Measurements from ENCODE around the gene PRKN.

PRKN gene

GRCh38 chr6:162627825-162628224 lies 99.7 kb downstream of the PRKN start:
- Mint-ChIP-seq H3K4me1 (ENCODE audit: low read depth) (no peaks in the 10 kb centered on the region), H3K9me3 (peaks cover 23% of the 10 kb centered on the region), H3K4me3 (no peak overlapping the region), H3K27ac (no peak overlapping the region), H3K27me3 (no peaks in the 10 kb centered on the region), H3K36me3 (ENCODE audit: low read depth) (no peaks in the 10 kb centered on the region)
- no peak for DNase-seq

GRCh38 chr6:162627362-162627761 lies 100.2 kb downstream of the PRKN start:
- no peaks in the 10 kb centered on the region for H3K27me3 Mint-ChIP-seq
- no peaks in the 10 kb centered on the region for H3K4me1 Mint-ChIP-seq (ENCODE audit: low read depth)
- peaks cover 22% of the 10 kb centered on the region for H3K9me3 Mint-ChIP-seq
- no peak for DNase-seq
- H3K36me3 Mint-ChIP-seq (ENCODE audit: low read depth) = no peaks in the 10 kb centered on the region
- H3K27ac Mint-ChIP-seq = no peak overlapping the region
- H3K4me3 Mint-ChIP-seq = no peak overlapping the region

- H3K9me3 Mint-ChIP-seq = peaks cover 18% of the 10 kb centered on the region
- no peak overlapping the region for H3K4me3 Mint-ChIP-seq
- H3K4me1 Mint-ChIP-seq (ENCODE audit: low read depth) = no peaks in the 10 kb centered on the region
- DNase-seq = no peak
- H3K27me3 Mint-ChIP-seq = no peaks in the 10 kb centered on the region
- H3K27ac Mint-ChIP-seq = no peak overlapping the region
- no peaks in the 10 kb centered on the region for H3K36me3 Mint-ChIP-seq (ENCODE audit: low read depth)
Measured at GRCh38 chr6:162626869-162627268, 100.7 kb downstream of the PRKN start.

- Mint-ChIP-seq H3K4me1 (ENCODE audit: low read depth) (no peaks in the 10 kb centered on the region), H3K36me3 (ENCODE audit: low read depth) (no peaks in the 10 kb centered on the region), H3K4me3 (no peak overlapping the region), H3K27ac (no peak overlapping the region), H3K27me3 (no peaks in the 10 kb centered on the region), H3K9me3 (peaks cover 12% of the 10 kb centered on the region)
- no peak for DNase-seq
Measured at GRCh38 chr6:162625846-162626540, 101.6 kb downstream of the PRKN start.

- no peak overlapping the region for H3K27ac Mint-ChIP-seq
- H3K27me3 Mint-ChIP-seq = no peaks in the 10 kb centered on the region
- peaks cover 2% of the 10 kb centered on the region for H3K9me3 Mint-ChIP-seq
- no peak for DNase-seq
- no peak overlapping the region for H3K4me3 Mint-ChIP-seq
- no peaks in the 10 kb centered on the region for H3K4me1 Mint-ChIP-seq (ENCODE audit: low read depth)
- H3K36me3 Mint-ChIP-seq (ENCODE audit: low read depth) = no peaks in the 10 kb centered on the region
Measured at GRCh38 chr6:162622572-162622971, 105.0 kb downstream of the PRKN start.

- no peak overlapping the region for H3K27ac Mint-ChIP-seq
- no peaks in the 10 kb centered on the region for H3K27me3 Mint-ChIP-seq
- no peaks in the 10 kb centered on the region for H3K4me1 Mint-ChIP-seq (ENCODE audit: low read depth)
- H3K9me3 Mint-ChIP-seq = peaks cover 2% of the 10 kb centered on the region
- no peak for DNase-seq
- no peaks in the 10 kb centered on the region for H3K36me3 Mint-ChIP-seq (ENCODE audit: low read depth)
- no peak overlapping the region for H3K4me3 Mint-ChIP-seq
Measured at GRCh38 chr6:162621246-162621645, 106.3 kb downstream of the PRKN start.

- Mint-ChIP-seq H3K27ac (no peak overlapping the region), H3K9me3 (peaks cover 2% of the 10 kb centered on the region), H3K4me1 (ENCODE audit: low read depth) (no peaks in the 10 kb centered on the region), H3K36me3 (ENCODE audit: low read depth) (no peaks in the 10 kb centered on the region), H3K27me3 (no peaks in the 10 kb centered on the region), H3K4me3 (no peak overlapping the region)
- no peak for DNase-seq
Measured at GRCh38 chr6:162620073-162620472, 107.5 kb downstream of the PRKN start.

GRCh38 chr6:162618448-162619002 lies 109.0 kb downstream of the PRKN start:
- H3K27me3 Mint-ChIP-seq = no peaks in the 10 kb centered on the region
- H3K4me3 Mint-ChIP-seq = no peak overlapping the region
- no peaks in the 10 kb centered on the region for H3K9me3 Mint-ChIP-seq
- no peak overlapping the region for H3K27ac Mint-ChIP-seq
- DNase-seq = no peak
- no peaks in the 10 kb centered on the region for H3K4me1 Mint-ChIP-seq (ENCODE audit: low read depth)
- H3K36me3 Mint-ChIP-seq (ENCODE audit: low read depth) = no peaks in the 10 kb centered on the region

- Mint-ChIP-seq H3K27me3 (no peaks in the 10 kb centered on the region), H3K4me3 (no peak overlapping the region), H3K36me3 (ENCODE audit: low read depth) (no peaks in the 10 kb centered on the region), H3K9me3 (no peaks in the 10 kb centered on the region), H3K4me1 (ENCODE audit: low read depth) (no peaks in the 10 kb centered on the region), H3K27ac (no peak overlapping the region)
- no peak for DNase-seq
Measured at GRCh38 chr6:162615016-162615705, 112.4 kb downstream of the PRKN start.

GRCh38 chr6:162613310-162613709 lies 114.3 kb downstream of the PRKN start:
- Mint-ChIP-seq H3K9me3 (no peaks in the 10 kb centered on the region), H3K4me3 (no peak overlapping the region), H3K4me1 (ENCODE audit: low read depth) (no peaks in the 10 kb centered on the region), H3K27ac (no peak overlapping the region), H3K27me3 (no peaks in the 10 kb centered on the region), H3K36me3 (ENCODE audit: low read depth) (no peaks in the 10 kb centered on the region)
- no peak for DNase-seq

- Mint-ChIP-seq H3K36me3 (ENCODE audit: low read depth) (no peaks in the 10 kb centered on the region), H3K4me3 (no peak overlapping the region), H3K4me1 (ENCODE audit: low read depth) (no peaks in the 10 kb centered on the region), H3K27me3 (no peaks in the 10 kb centered on the region), H3K9me3 (no peaks in the 10 kb centered on the region), H3K27ac (no peak overlapping the region)
- no peak for DNase-seq
Measured at GRCh38 chr6:162612613-162613012, 115.0 kb downstream of the PRKN start.

GRCh38 chr6:162610351-162610750 lies 117.2 kb downstream of the PRKN start:
- Mint-ChIP-seq H3K4me3 (no peak overlapping the region), H3K9me3 (no peaks in the 10 kb centered on the region), H3K27me3 (no peaks in the 10 kb centered on the region), H3K4me1 (ENCODE audit: low read depth) (no peaks in the 10 kb centered on the region), H3K27ac (no peak overlapping the region), H3K36me3 (ENCODE audit: low read depth) (no peaks in the 10 kb centered on the region)
- no peak for DNase-seq

- no peaks in the 10 kb centered on the region for H3K4me1 Mint-ChIP-seq (ENCODE audit: low read depth)
- H3K36me3 Mint-ChIP-seq (ENCODE audit: low read depth) = no peaks in the 10 kb centered on the region
- no peaks in the 10 kb centered on the region for H3K27me3 Mint-ChIP-seq
- H3K4me3 Mint-ChIP-seq = no peak overlapping the region
- DNase-seq = no peak
- no peaks in the 10 kb centered on the region for H3K9me3 Mint-ChIP-seq
- H3K27ac Mint-ChIP-seq = no peak overlapping the region
Measured at GRCh38 chr6:162605881-162606280, 121.7 kb downstream of the PRKN start.

- no peak overlapping the region for H3K27ac Mint-ChIP-seq
- H3K27me3 Mint-ChIP-seq = no peaks in the 10 kb centered on the region
- no peaks in the 10 kb centered on the region for H3K4me1 Mint-ChIP-seq (ENCODE audit: low read depth)
Measured at GRCh38 chr6:162603231-162604015, 124.1 kb downstream of the PRKN start.

GRCh38 chr6:162602759-162603158 lies 124.8 kb downstream of the PRKN start:
- Mint-ChIP-seq H3K27me3 (no peaks in the 10 kb centered on the region), H3K4me1 (ENCODE audit: low read depth) (no peaks in the 10 kb centered on the region), H3K4me3 (no peak overlapping the region), H3K9me3 (no peaks in the 10 kb centered on the region), H3K36me3 (ENCODE audit: low read depth) (no peaks in the 10 kb centered on the region), H3K27ac (no peak overlapping the region)
- DNase-seq = no peak

More at GRCh38 chr6:162603231-162604015, 124.1 kb downstream of the PRKN start:
- no peak overlapping the region for H3K4me3 Mint-ChIP-seq
- H3K9me3 Mint-ChIP-seq = no peaks in the 10 kb centered on the region
- DNase-seq = no peak
- no peaks in the 10 kb centered on the region for H3K36me3 Mint-ChIP-seq (ENCODE audit: low read depth)
